Measurements from ENCODE around the gene EXOSC9. TPM values are rescaled to one million over a fixed set of nuclear protein-coding genes. Genes with fewer than 3 reads are reported as not detected.
A peak's percentile ranks its signal among the peaks of the same experiment; 100 is the strongest.

The EXOSC9 gene
- polyA plus RNA-seq, 2 of the 4 experiments (the other 2 are of a cell fraction) = 33.6 to 43.1 TPM

DNA sequence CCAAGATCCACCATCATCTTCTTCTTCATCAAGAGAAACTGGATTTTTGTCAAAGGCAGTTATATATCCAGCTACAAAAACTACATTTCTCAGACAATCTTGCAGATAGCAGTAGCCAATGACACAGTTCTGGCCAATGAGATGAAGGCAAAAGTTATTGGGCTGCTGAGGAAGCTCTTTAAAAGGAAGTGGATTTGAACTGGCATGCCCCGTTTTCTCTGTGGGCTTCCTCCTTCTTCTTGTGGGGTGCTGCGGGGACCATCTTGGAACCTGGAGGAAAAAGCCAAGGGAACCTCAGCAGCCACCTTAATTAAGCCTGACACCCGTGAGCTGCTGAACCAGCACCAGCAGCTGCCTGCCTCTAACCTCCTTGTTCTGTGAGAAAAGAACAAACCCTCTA, 40.9 kb upstream of the EXOSC9 start:
- Histone ChIP-seq H3K4me1 (peaks cover 7% of the 10 kb centered on the region; the same call in 2 of the 3 replicates), H3K4me2 (no peak overlapping the region), H3K4me3 (no peak overlapping the region), H3K27ac (no peak overlapping the region), H3K9me3 (no peaks in the 10 kb centered on the region)
- no peak for FAIRE-seq
- ChIA-PET POLR2A (no interaction called here), CTCF (interaction anchor here (0.9 kb wide), 1 partner anchor 10 kb away, joined by 3 read pairs; no protein-coding TSS in a partner anchor)
- no peak for TF ChIP-seq SREBF2 (IDR thresholded peaks at IDR 0.05)
- TF ChIP-seq, protein P1, sequence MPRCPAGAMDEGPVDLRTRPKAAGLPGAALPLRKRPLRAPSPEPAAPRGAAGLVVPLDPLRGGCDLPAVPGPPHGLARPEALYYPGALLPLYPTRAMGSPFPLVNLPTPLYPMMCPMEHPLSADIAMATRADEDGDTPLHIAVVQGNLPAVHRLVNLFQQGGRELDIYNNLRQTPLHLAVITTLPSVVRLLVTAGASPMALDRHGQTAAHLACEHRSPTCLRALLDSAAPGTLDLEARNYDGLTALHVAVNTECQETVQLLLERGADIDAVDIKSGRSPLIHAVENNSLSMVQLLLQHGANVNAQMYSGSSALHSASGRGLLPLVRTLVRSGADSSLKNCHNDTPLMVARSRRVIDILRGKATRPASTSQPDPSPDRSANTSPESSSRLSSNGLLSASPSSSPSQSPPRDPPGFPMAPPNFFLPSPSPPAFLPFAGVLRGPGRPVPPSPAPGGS (IDR thresholded peaks at IDR 0.05) = no peak
- TF ChIP-seq ZNF302 (CRISPR knock-in tag; IDR thresholded peaks at IDR 0.05) = no peak
- no peak for TF ChIP-seq CBX8 (IDR thresholded peaks at IDR 0.05)
- no peak for TF ChIP-seq FOSL2 (IDR thresholded peaks at IDR 0.05)
- no peak for TF ChIP-seq FOSL2 (CRISPR knock-in tag; IDR thresholded peaks at IDR 0.05)
- no peak for TF ChIP-seq RARB (CRISPR knock-in tag; IDR thresholded peaks at IDR 0.05)
- TF ChIP-seq, protein P2, sequence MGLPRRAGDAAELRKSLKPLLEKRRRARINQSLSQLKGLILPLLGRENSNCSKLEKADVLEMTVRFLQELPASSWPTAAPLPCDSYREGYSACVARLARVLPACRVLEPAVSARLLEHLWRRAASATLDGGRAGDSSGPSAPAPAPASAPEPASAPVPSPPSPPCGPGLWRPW (IDR thresholded peaks at IDR 0.05) = no peak
- TF ChIP-seq TP53 (CRISPR knock-in tag; IDR thresholded peaks at IDR 0.05) = no peak
- no peak for DNase-seq (ENCODE audit: low read depth in 1 of 2, low spot score in 1 of 2)
- no peak for ATAC-seq
- WGBS (ENCODE audit: missing lambda C conversion rate) = 85% methylated on average over 3 of the region's 3 CpGs

DNA sequence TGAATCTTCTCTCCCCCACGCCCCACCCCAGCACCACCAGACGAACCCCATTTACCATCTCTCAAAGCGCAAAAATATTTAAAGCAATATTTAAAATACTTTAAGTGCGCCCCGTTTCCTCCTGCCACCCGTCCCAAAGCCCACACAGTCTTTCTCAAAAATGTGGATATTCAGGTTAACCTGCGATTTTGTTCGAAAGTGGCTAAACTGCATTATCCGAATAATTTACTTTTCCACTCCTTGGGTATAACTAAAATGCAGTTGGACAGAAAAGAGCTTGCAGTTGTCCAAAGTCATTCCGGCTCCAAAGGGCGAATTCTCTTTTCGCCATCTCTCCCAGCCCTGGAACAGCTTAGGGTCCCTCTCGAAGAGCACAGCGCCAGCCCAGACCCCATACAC, 36.8 kb upstream of the EXOSC9 start:
- ChIA-PET POLR2A (no interaction called here), CTCF (no interaction called here)
- Histone ChIP-seq H3K4me1 (no peaks in the 10 kb centered on the region), H3K27ac (peak overlapping the region in 1 of 2 experiments; percentile 71; a peak in 2 of 6 replicates), H3K4me2 (peak overlapping the region; percentile 91), H3K4me3 (peak overlapping the region; percentile 53), H3K9me3 (no peaks in the 10 kb centered on the region)
- no peak for FAIRE-seq
- no peak for DNase-seq (ENCODE audit: low read depth in 1 of 2, low spot score in 1 of 2)
- ATAC-seq = no peak
- no peak for TF ChIP-seq NFE2L2 (conservative IDR thresholded peaks at IDR 0.05; ENCODE audit: low read length)
- TF ChIP-seq, protein P3, sequence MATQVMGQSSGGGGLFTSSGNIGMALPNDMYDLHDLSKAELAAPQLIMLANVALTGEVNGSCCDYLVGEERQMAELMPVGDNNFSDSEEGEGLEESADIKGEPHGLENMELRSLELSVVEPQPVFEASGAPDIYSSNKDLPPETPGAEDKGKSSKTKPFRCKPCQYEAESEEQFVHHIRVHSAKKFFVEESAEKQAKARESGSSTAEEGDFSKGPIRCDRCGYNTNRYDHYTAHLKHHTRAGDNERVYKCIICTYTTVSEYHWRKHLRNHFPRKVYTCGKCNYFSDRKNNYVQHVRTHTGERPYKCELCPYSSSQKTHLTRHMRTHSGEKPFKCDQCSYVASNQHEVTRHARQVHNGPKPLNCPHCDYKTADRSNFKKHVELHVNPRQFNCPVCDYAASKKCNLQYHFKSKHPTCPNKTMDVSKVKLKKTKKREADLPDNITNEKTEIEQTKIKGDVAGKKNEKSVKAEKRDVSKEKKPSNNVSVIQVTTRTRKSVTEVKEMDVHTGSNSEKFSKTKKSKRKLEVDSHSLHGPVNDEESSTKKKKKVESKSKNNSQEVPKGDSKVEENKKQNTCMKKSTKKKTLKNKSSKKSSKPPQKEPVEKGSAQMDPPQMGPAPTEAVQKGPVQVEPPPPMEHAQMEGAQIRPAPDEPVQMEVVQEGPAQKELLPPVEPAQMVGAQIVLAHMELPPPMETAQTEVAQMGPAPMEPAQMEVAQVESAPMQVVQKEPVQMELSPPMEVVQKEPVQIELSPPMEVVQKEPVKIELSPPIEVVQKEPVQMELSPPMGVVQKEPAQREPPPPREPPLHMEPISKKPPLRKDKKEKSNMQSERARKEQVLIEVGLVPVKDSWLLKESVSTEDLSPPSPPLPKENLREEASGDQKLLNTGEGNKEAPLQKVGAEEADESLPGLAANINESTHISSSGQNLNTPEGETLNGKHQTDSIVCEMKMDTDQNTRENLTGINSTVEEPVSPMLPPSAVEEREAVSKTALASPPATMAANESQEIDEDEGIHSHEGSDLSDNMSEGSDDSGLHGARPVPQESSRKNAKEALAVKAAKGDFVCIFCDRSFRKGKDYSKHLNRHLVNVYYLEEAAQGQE (IDR thresholded peaks at IDR 0.05) = no peak
- WGBS (ENCODE audit: missing lambda C conversion rate) = 76% methylated on average over 14 of the region's 14 CpGs

DNA sequence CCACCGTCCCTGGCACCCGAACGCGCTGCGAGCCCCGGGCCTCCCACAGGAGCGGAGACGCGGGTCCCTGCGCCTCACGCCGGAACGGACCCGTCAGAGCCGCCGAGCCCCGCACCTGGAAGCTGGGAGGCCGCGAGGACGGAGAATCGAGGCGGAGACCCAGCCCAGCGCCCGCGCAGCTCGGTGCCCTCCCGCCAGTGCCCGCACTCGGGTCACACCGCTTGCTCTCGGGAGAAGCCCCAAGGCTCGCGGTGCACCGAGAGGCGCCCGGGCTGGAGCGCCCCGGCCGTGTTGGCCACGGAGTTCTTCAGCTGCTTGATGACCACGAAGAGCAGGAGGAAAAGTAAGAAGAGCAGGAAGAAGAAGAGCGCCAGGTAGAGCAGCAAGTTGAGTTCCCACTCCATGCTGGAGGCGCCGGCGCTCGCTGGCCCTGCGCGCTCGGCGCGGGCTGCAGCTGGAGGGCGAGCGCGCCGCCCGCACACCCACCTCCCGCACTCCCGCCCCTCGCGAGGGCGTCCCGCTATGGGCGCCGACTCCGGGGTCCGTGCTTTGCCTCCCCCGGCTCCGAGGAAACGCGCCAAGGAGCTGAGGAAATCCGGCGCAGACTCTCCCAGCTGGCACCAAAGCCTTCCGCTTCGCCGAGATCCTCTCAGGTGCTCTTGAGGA, 36.3 kb upstream of the EXOSC9 start, which contains the start of gene SMIM43:
Gene SMIM43, minus strand, starts transcription at position 463 of the 666 bp plus-strand sequence. Its CDS starts 59 bp downstream, at position 404.
- peak; percentile 69 to 81 for ATAC-seq
- no peak for TF ChIP-seq CBX8 (IDR thresholded peaks at IDR 0.05)
- no peak for TF ChIP-seq HDAC2 (IDR thresholded peaks at IDR 0.05)
- TF ChIP-seq HEYL (CRISPR knock-in tag; IDR thresholded peaks at IDR 0.05) = no peak
- WGBS (ENCODE audit: missing lambda C conversion rate) = 13% methylated on average over 28 of the region's 75 CpGs
- ChIA-PET POLR2A (interaction anchor here (0.8 kb wide), 1 partner anchor 36 kb away, joined by 3 read pairs; the partner anchor contains the start of gene EXOSC9), CTCF (no interaction called here)
- Histone ChIP-seq H3K9me3 (no peaks in the 10 kb centered on the region), H3K4me2 (peak within 1 kb of the TSS; percentile 91), H3K4me1 (no peaks in the 10 kb centered on the region), H3K27ac (peak within 1 kb of the TSS; percentile 44 to 71; a peak in 3 of 6 replicates), H3K4me3 (peak within 1 kb of the TSS; percentile 53)
- FAIRE-seq = no peak
- no peak for DNase-seq (ENCODE audit: low read depth in 1 of 2, low spot score in 1 of 2)

DNA sequence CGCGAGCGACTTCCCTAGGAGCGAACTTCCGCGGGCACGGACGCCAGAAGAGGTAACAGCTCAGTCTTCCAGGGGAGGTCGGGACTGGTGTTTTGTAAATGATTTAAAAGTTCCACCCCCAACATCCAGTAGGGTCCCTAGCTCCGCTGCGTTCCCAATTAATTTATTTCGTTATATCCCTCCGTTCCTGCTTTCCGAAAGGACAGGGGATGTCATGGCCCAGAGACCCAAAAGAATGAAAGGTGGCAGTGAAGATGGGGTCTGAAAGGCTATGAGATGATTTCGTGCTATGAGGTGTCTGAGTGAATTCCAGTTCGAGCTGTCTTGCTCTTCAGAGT, 35.8 kb upstream of the EXOSC9 start:
- ATAC-seq = no peak
- Histone ChIP-seq H3K4me1 (no peaks in the 10 kb centered on the region), H3K4me2 (peak overlapping the region; percentile 91), H3K9me3 (no peaks in the 10 kb centered on the region), H3K4me3 (peak overlapping the region; percentile 53), H3K27ac (peak overlapping the region in 1 of 2 experiments; percentile 71; a peak in 2 of 6 replicates)
- no peak for FAIRE-seq
- ChIA-PET POLR2A (interaction anchor here (0.8 kb wide), 1 partner anchor 36 kb away, joined by 3 read pairs; the partner anchor contains the start of gene EXOSC9), CTCF (no interaction called here)
- no peak for DNase-seq (ENCODE audit: low read depth in 1 of 2, low spot score in 1 of 2)
- WGBS (ENCODE audit: missing lambda C conversion rate) = 54% methylated on average over 12 of the region's 16 CpGs
- no peak for TF ChIP-seq CBX8 (IDR thresholded peaks at IDR 0.05)
- TF ChIP-seq MYC (IDR thresholded peaks at IDR 0.05; ENCODE audit: borderline replicate concordance, low read length) = no peak
- TF ChIP-seq, protein P4, sequence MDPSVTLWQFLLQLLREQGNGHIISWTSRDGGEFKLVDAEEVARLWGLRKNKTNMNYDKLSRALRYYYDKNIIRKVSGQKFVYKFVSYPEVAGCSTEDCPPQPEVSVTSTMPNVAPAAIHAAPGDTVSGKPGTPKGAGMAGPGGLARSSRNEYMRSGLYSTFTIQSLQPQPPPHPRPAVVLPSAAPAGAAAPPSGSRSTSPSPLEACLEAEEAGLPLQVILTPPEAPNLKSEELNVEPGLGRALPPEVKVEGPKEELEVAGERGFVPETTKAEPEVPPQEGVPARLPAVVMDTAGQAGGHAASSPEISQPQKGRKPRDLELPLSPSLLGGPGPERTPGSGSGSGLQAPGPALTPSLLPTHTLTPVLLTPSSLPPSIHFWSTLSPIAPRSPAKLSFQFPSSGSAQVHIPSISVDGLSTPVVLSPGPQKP (IDR thresholded peaks at IDR 0.05; ENCODE audit: low read depth, low read length) = no peak
- TF ChIP-seq ZC3H11A (IDR thresholded peaks at IDR 0.05) = no peak
- no peak for TF ChIP-seq RAD21 (conservative IDR thresholded peaks at IDR 0.05 in 1 of 2, IDR thresholded peaks at IDR 0.05 in 1 of 2)
- TF ChIP-seq GATA3 (IDR thresholded peaks at IDR 0.05; ENCODE audit: borderline replicate concordance) = no peak
- TF ChIP-seq ESRRA (IDR thresholded peaks at IDR 0.05; ENCODE audit: borderline replicate concordance, low read length) = no peak
- TF ChIP-seq PHF8 (IDR thresholded peaks at IDR 0.05; ENCODE audit: borderline replicate concordance, low read depth) = no peak
- TF ChIP-seq, protein P5, sequence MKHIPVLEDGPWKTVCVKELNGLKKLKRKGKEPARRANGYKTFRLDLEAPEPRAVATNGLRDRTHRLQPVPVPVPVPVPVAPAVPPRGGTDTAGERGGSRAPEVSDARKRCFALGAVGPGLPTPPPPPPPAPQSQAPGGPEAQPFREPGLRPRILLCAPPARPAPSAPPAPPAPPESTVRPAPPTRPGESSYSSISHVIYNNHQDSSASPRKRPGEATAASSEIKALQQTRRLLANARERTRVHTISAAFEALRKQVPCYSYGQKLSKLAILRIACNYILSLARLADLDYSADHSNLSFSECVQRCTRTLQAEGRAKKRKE (CRISPR knock-in tag; IDR thresholded peaks at IDR 0.05; ENCODE audit: low read depth) = no peak
- TF ChIP-seq RNF2 (IDR thresholded peaks at IDR 0.05; ENCODE audit: borderline replicate concordance, low read depth) = no peak
- no peak for TF ChIP-seq HEYL (CRISPR knock-in tag; IDR thresholded peaks at IDR 0.05)

All from A549 (cell line).